OCI-LY7 (cell line): ENCODE data around the gene ZMIZ1. TPM values are rescaled to one million over a fixed set of nuclear protein-coding genes. Genes with fewer than 3 reads are reported as not detected.

Experiments
- BruUV-seq: library from RNA; stranded (reverse); fragments of 400-500 nt; replicated peaks from 2 replicates; lab custom pipeline; 2021; lab: Mats Ljungman, UMichigan
- CTCF ChIA-PET: fragments of 300-600 bp; sonication (Branson Sonifier 250); formaldehyde crosslinking; loops from one replicate; lab custom pipeline; 2022; ENCODE audit warnings: antibody characterized with exemption; ENCODE audit not compliant: unreplicated experiment; lab: Charles Lee
- POLR2A ChIA-PET: fragments of 300-600 bp; sonication (Branson Sonifier 250); formaldehyde crosslinking; loops from one replicate; lab custom pipeline; 2022; ENCODE audit warnings: antibody characterized with exemption; lab: Charles Lee
- DNase-seq: peaks from one replicate; pipeline ENCODE4 v3.0.0-alpha.2; 2015; ENCODE audit warnings: low spot score
- H2AFZ ChIP-seq: fragments of 200-600 bp; sonication (generic), shearing (Covaris generic); 2 replicates; pipeline ENCODE4 v1.6.1; 2014; ENCODE audit warnings: mild to moderate bottlenecking, antibody characterized with exemption, low read length, moderate library complexity
- H3K27ac ChIP-seq: fragments of 200-600 bp; sonication (generic); 2 replicates; pipeline ENCODE4 v1.5.1; 2014; ENCODE audit warnings: mixed run types, low read depth, mild to moderate bottlenecking, moderate library complexity, low read length, inconsistent platforms; ENCODE audit not compliant: poor library complexity, severe bottlenecking
- H3K36me3 ChIP-seq: fragments of 200-600 bp; sonication (generic); 2 replicates; pipeline ENCODE4 v1.6.1; 2014; ENCODE audit warnings: mild to moderate bottlenecking, antibody characterized with exemption, low read length, moderate library complexity, mixed read lengths; ENCODE audit not compliant: insufficient read depth
- H3K4me1 ChIP-seq: fragments of 200-600 bp; sonication (generic); 2 replicates; pipeline ENCODE4 v1.5.1; 2014; ENCODE audit warnings: mild to moderate bottlenecking, low read length; ENCODE audit not compliant: insufficient read depth, poor library complexity, severe bottlenecking
- H3K4me2 ChIP-seq: fragments of 200-600 bp; sonication (generic); 2 replicates; pipeline ENCODE4 v1.6.1; 2014; ENCODE audit warnings: mild to moderate bottlenecking, low read length
- H3K4me3 ChIP-seq: fragments of 200-600 bp; sonication (generic); 2 replicates; pipeline ENCODE4 v1.5.1; 2014; ENCODE audit warnings: mild to moderate bottlenecking, low read depth, low read length; ENCODE audit not compliant: poor library complexity, severe bottlenecking
- H3K79me2 ChIP-seq: fragments of 200-600 bp; sonication (generic); 2 replicates; pipeline ENCODE4 v1.6.1; 2016; ENCODE audit warnings: low read depth, mild to moderate bottlenecking, low read length, moderate library complexity, mixed read lengths; ENCODE audit not compliant: insufficient read depth
- H3K9me2 ChIP-seq: fragments of 200-600 bp; sonication (generic); 2 replicates; pipeline ENCODE4 v1.6.1; 2016; ENCODE audit warnings: mild to moderate bottlenecking, low read length, mixed read lengths; ENCODE audit not compliant: insufficient read depth
- H3K9me3 ChIP-seq: fragments of 200-600 bp; sonication (generic); 2 replicates; pipeline ENCODE4 v1.6.1; 2014; ENCODE audit warnings: mild to moderate bottlenecking, mixed run types, low read length, mixed read lengths
- H4K20me1 ChIP-seq: fragments of 200-600 bp; sonication (generic); 2 replicates; pipeline ENCODE4 v1.6.1; 2014; ENCODE audit warnings: mild to moderate bottlenecking, antibody characterized with exemption, low read length, moderate library complexity, mixed read lengths; ENCODE audit not compliant: insufficient read depth
- EZH2phosphoT487 ChIP-seq: fragments of 200-600 bp; sonication (generic); IDR thresholded peaks from 2 replicates; pipeline ENCODE4 v1.6.1; 2018; ENCODE audit warnings: low read depth, borderline replicate concordance, mild to moderate bottlenecking, mixed run types, antibody characterized with exemption, low read length, moderate library complexity, mixed read lengths
- intact Hi-C: fragments of 100-400 bp; cut with micrococcal nuclease; formaldehyde crosslinking; loops from one replicate; pipeline ENCODE4 v1.10.0; 2022; ENCODE audit not compliant: unreplicated experiment
- total RNA-seq, 2 experiments: library from RNA; depleted of rRNA in 1 of 2; stranded (reverse); fragments of >200 nt in 1 of 2; shearing (Covaris generic) in 1 of 2; gene quantifications; 2 replicates each; pipeline ENCODE4 v1.2.3, GENCODE V29; 2014 to 2022
- TF ChIP-seq, protein P1 (sequence below): fragments of 200-600 bp; sonication (generic); conservative IDR thresholded peaks from 2 replicates; pipeline ENCODE4 v1.5.1; 2014; ENCODE audit warnings: mild to moderate bottlenecking, antibody characterized with exemption, low read length, moderate library complexity, mixed read lengths

The ZMIZ1 gene
- total RNA-seq, 2 experiments from 2014 or later, result 20.4 to 66.9 TPM

GRCh38 chr10:79077488-79078173, 8.9 kb downstream of the ZMIZ1 start:
- H3K79me2 ChIP-seq, result no peaks in the 10 kb centered on the region
- CTCF ChIA-PET, result no interaction called here

GRCh38 chr10:79078367-79079053, 9.7 kb downstream of the ZMIZ1 start:
- Histone ChIP-seq H3K4me2 (peak overlapping the region; percentile 54), H3K79me2 (no peaks in the 10 kb centered on the region), H3K9me3 (no peaks in the 10 kb centered on the region), H3K36me3 (no peaks in the 10 kb centered on the region), H4K20me1 (peaks cover 5% of the 10 kb centered on the region), H3K27ac (no peak overlapping the region), H3K4me1 (peaks cover 53% of the 10 kb centered on the region), H3K4me3 (no peak overlapping the region), H2AFZ (no peak overlapping the region), H3K9me2 (no peaks in the 10 kb centered on the region)
- BruUV-seq, result no TSS peak
- intact Hi-C loops, result no loop called here
- ChIA-PET CTCF (no interaction called here), POLR2A (interaction anchor here (0.6 kb wide), 2 partner anchors 70 to 226 kb away, joined by 3 read pairs; no protein-coding TSS in a partner anchor)
- TF ChIP-seq, protein P1, sequence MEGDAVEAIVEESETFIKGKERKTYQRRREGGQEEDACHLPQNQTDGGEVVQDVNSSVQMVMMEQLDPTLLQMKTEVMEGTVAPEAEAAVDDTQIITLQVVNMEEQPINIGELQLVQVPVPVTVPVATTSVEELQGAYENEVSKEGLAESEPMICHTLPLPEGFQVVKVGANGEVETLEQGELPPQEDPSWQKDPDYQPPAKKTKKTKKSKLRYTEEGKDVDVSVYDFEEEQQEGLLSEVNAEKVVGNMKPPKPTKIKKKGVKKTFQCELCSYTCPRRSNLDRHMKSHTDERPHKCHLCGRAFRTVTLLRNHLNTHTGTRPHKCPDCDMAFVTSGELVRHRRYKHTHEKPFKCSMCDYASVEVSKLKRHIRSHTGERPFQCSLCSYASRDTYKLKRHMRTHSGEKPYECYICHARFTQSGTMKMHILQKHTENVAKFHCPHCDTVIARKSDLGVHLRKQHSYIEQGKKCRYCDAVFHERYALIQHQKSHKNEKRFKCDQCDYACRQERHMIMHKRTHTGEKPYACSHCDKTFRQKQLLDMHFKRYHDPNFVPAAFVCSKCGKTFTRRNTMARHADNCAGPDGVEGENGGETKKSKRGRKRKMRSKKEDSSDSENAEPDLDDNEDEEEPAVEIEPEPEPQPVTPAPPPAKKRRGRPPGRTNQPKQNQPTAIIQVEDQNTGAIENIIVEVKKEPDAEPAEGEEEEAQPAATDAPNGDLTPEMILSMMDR, result 0 out of 2 replicates have a peak, but pooled peaks have one; percentile 20
- no peak for TF ChIP-seq EZH2phosphoT487
- no peak for DNase-seq

More at GRCh38 chr10:79077488-79078173, 8.9 kb downstream of the ZMIZ1 start:
- DNase-seq, result no peak
- TF ChIP-seq EZH2phosphoT487, result no peak
- TF ChIP-seq, protein P1, result no peak
- Histone ChIP-seq H3K9me3 (no peaks in the 10 kb centered on the region), H4K20me1 (peaks cover 11% of the 10 kb centered on the region), H3K27ac (no peak overlapping the region), H3K9me2 (no peaks in the 10 kb centered on the region), H3K4me1 (peaks cover 44% of the 10 kb centered on the region), H2AFZ (no peak overlapping the region), H3K4me3 (no peak overlapping the region), H3K36me3 (no peaks in the 10 kb centered on the region), H3K4me2 (no peak overlapping the region)
- intact Hi-C loops, result no loop called here
- POLR2A ChIA-PET, result interaction anchor here (0.6 to 1.0 kb wide), 3 partner anchors 15 to 71 kb away, joined by 3 to 4 read pairs (median 3); no protein-coding TSS in a partner anchor
- BruUV-seq, result no TSS peak

DNA sequence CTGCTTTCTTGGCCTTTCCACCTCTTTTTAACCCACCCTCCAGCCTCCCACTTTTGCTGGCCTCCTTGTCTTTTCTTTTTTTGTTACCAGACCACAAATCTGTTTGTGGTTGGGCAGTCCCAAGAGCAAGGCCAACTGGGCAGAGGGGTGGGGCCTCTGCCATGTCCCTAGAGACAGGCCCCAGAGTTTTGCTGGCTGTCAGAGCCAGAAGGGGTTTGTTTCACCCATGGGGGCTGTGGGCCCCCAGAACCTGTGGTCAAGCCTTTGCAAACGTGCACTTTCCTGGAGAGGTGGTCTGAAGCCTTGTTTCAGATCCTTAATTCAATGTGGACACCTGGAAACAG, 10.3 kb downstream of the ZMIZ1 start:
- no TSS peak for BruUV-seq
- Histone ChIP-seq H3K36me3 (no peaks in the 10 kb centered on the region), H3K4me2 (peak overlapping the region; percentile 54), H3K27ac (no peak overlapping the region), H3K4me3 (no peak overlapping the region), H4K20me1 (peaks cover 5% of the 10 kb centered on the region; the same call in 1 of the 2 replicates), H3K4me1 (peaks cover 58% of the 10 kb centered on the region), H3K79me2 (no peaks in the 10 kb centered on the region), H3K9me2 (no peaks in the 10 kb centered on the region), H2AFZ (no peak overlapping the region), H3K9me3 (no peaks in the 10 kb centered on the region)
- TF ChIP-seq EZH2phosphoT487, result no peak
- TF ChIP-seq, protein P1, result no peak
- POLR2A ChIA-PET, result interaction anchor here (0.6 kb wide), 1 partner anchor 226 kb away, joined by 3 read pairs; no protein-coding TSS in a partner anchor
- no peak for DNase-seq
- intact Hi-C loops, result no loop called here
- CTCF ChIA-PET, result no interaction called here
